ENCODE measurements around the gene SNU13.
A peak's percentile ranks its signal among the peaks of the same experiment; 100 is the strongest.
"Not testable (repeated sequence)": the region's sequence is repeated elsewhere in the genome, so short reads cannot be mapped to it uniquely, and the experiment has no call there.

The SNU13 gene

GRCh38 chr22:41688365-41689211, at the start of gene SNU13:
TSS of gene SNU13 (minus strand) at chr22:41688867. CDS start at chr22:41688796, 71 bp downstream.
- DNase-seq (ENCODE audit: low spot score), result peak; percentile 93

GRCh38 chr22:41733241-41733640, 44.6 kb upstream of the SNU13 start:
- not testable (repeated sequence) for DNase-seq (ENCODE audit: low spot score)

- DNase-seq (ENCODE audit: low spot score), result no peak
Observed at GRCh38 chr22:41732096-41732772, 43.6 kb upstream of the SNU13 start.

GRCh38 chr22:41731609-41732008, 42.9 kb upstream of the SNU13 start:
- no peak for DNase-seq (ENCODE audit: low spot score)

- DNase-seq (ENCODE audit: low spot score), result no peak
Observed at GRCh38 chr22:41725510-41726110, 36.9 kb upstream of the SNU13 start.

GRCh38 chr22:41722496-41722895, 33.8 kb upstream of the SNU13 start:
- no peak for DNase-seq (ENCODE audit: low spot score)

- DNase-seq (ENCODE audit: low spot score), result no peak
Observed at GRCh38 chr22:41713004-41713403, 24.3 kb upstream of the SNU13 start.

- no peak for DNase-seq (ENCODE audit: low spot score)
Observed at GRCh38 chr22:41709341-41709740, 20.7 kb upstream of the SNU13 start.

GRCh38 chr22:41702763-41703162, 14.1 kb upstream of the SNU13 start:
- DNase-seq (ENCODE audit: low spot score), result no peak

- no peak for DNase-seq (ENCODE audit: low spot score)
Observed at GRCh38 chr22:41700108-41700364, 11.4 kb upstream of the SNU13 start.

- DNase-seq (ENCODE audit: low spot score), result no peak
Observed at GRCh38 chr22:41699264-41700107, 10.8 kb upstream of the SNU13 start, which contains the start of gene MEI1. TSS of gene MEI1 (plus strand) at chr22:41699503. CDS start at chr22:41699539, 36 bp downstream.

GRCh38 chr22:41697126-41697775, 8.6 kb upstream of the SNU13 start:
- peak; percentile 83 for DNase-seq (ENCODE audit: low spot score)

- no peak for DNase-seq (ENCODE audit: low spot score)
Observed at GRCh38 chr22:41696703-41697102, 8.0 kb upstream of the SNU13 start.

- DNase-seq (ENCODE audit: low spot score), result no peak
Observed at GRCh38 chr22:41695211-41695610, 6.5 kb upstream of the SNU13 start.

- DNase-seq (ENCODE audit: low spot score), result no peak
Observed at GRCh38 chr22:41690476-41690875, 1.8 kb upstream of the SNU13 start.

- no peak for DNase-seq (ENCODE audit: low spot score)
Observed at GRCh38 chr22:41687901-41688364, 734 bp downstream of the SNU13 start.

GRCh38 chr22:41686890-41687289, 1.8 kb downstream of the SNU13 start:
- DNase-seq (ENCODE audit: low spot score), result not testable (repeated sequence)

GRCh38 chr22:41684194-41684593, 4.5 kb downstream of the SNU13 start:
- no peak for DNase-seq (ENCODE audit: low spot score)

GRCh38 chr22:41683616-41684015, 5.1 kb downstream of the SNU13 start:
- no peak for DNase-seq (ENCODE audit: low spot score)

- no peak for DNase-seq (ENCODE audit: low spot score)
Observed at GRCh38 chr22:41683052-41683451, 5.6 kb downstream of the SNU13 start.

- DNase-seq (ENCODE audit: low spot score), result peak; percentile 76
Observed at GRCh38 chr22:41682033-41682807, 6.4 kb downstream of the SNU13 start.
